Activated naive CD4-positive, alpha-beta T cell treated with anti-CD3 and anti-CD28 coated beads, Interleukin-2, amount 50 U/mL, for 72 hours (primary cell): ENCODE data around the gene GRK5. TPM values are rescaled to one million over a fixed set of nuclear protein-coding genes. Genes with fewer than 3 reads are reported as not detected.

Source experiments
- ATAC-seq, 2 donors: fragments of 150-1000 bp; cut with Tn5 transposase; 2 replicates each; pipeline ENCODE4 v1.10.0; 2021; ENCODE audit warnings: mild to moderate bottlenecking in 2 of 2, moderate library complexity in 2 of 2
- DNase-seq, 2 donors: peaks; one replicate each; pipeline ENCODE4 v3.0.0; 2021 to 2022; ENCODE audit warnings: low spot score in 2 of 2
- H3K27ac Mint-ChIP-seq, 2 donors: one replicate each; pipeline ENCODE4 v1.8.0; 2022; ENCODE audit warnings: mild to moderate bottlenecking in 2 of 2, mixed read lengths in 2 of 2
- H3K36me3 Mint-ChIP-seq, 2 donors: one replicate each; pipeline ENCODE4 v1.8.0; 2022; ENCODE audit warnings: mixed read lengths in 2 of 2
- H3K9me3 Mint-ChIP-seq, 2 donors: one replicate each; pipeline ENCODE4 v1.8.0; 2022; ENCODE audit warnings: mixed read lengths in 2 of 2
- total RNA-seq, 2 donors: library from RNA; stranded (reverse); gene quantifications; one replicate each; pipeline ENCODE4 v1.2.3, GENCODE V29; 2022

GRK5 gene
- total RNA-seq, 2 donors from 2014 or later: 21.2 to 34.5 TPM

GRCh38 chr10:119318411-119319160 is 111.2 kb downstream of the GRK5 start:
- Mint-ChIP-seq H3K9me3 (no peaks in the 10 kb centered on the region), H3K36me3 (no peaks in the 10 kb centered on the region), H3K27ac (no peak overlapping the region)
- ATAC-seq: no peak
- no peak for DNase-seq

- H3K9me3 Mint-ChIP-seq: no peaks in the 10 kb centered on the region
- ATAC-seq (no peak), DNase-seq (no peak)
- no peak overlapping the region for H3K27ac Mint-ChIP-seq
- no peaks in the 10 kb centered on the region for H3K36me3 Mint-ChIP-seq
Observed at GRCh38 chr10:119319161-119319919, 112.0 kb downstream of the GRK5 start.

DNA sequence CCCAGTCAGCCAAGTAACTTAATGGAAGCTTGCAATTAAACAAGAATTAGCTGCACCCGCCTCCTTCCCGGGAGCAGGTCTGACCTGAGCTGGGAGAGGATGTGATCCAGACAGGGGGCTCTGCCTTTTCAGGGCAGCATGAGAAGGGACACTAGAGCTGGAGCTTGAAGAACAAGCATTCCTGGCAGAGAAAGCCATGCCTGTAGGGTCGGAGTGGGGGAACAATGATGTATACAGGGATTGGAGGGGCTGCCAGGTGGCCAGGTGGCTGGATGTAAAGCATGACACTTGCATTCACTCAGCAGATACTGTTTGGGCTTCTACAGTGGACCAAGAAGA is 112.5 kb downstream of the GRK5 start:
- ATAC-seq (no peak), DNase-seq (no peak)
- Mint-ChIP-seq H3K9me3 (no peaks in the 10 kb centered on the region), H3K27ac (no peak overlapping the region), H3K36me3 (no peaks in the 10 kb centered on the region)

DNA sequence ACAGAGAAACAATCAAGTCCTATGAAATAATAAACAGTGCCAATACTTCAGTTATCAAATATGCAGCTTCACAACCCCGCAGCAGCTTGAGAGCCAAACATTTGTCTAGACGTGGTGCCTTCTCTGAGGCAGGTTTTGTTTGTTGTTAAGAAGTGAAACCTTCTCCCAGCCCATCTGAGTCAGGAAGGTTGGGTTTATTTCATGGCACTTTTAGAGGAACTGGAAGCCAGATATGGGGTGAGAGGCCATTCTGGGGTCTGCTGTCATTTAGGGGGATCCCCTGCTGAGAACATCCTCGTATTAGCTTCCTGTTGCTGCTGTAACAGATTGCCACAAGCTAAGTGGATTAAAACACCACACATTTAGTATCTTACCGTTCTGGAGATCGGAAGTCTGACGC is 113.6 kb downstream of the GRK5 start:
- DNase-seq (no peak), ATAC-seq (no peak)
- Mint-ChIP-seq H3K9me3 (no peaks in the 10 kb centered on the region), H3K36me3 (no peaks in the 10 kb centered on the region), H3K27ac (no peak overlapping the region)

- DNase-seq (no peak), ATAC-seq (no peak)
- no peak overlapping the region for H3K27ac Mint-ChIP-seq
- no peaks in the 10 kb centered on the region for H3K9me3 Mint-ChIP-seq
- H3K36me3 Mint-ChIP-seq: no peaks in the 10 kb centered on the region
Observed at GRCh38 chr10:119323085-119324016, 116.0 kb downstream of the GRK5 start.

DNA sequence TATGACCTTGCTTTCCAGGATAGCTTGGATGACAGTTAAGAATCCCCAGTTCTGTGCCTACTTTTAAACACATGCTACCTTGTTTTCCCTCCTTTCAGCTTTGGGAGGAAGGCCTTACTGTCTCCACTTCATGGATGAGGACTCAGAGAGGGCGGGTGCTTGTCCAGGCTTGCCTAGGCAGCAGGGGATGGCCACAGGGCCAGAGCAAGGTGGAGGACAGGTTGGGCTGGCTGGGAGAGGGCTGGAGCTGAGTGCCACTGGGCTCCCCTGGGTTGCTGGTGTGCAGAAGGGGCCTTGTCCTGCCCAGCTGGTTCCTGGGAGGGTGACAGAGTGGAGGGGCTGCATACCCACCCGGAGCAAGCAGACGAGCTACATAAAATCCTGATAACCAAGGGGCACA is 117.8 kb downstream of the GRK5 start:
- DNase-seq (no peak), ATAC-seq (no peak)
- no peaks in the 10 kb centered on the region for H3K36me3 Mint-ChIP-seq
- no peak overlapping the region for H3K27ac Mint-ChIP-seq
- H3K9me3 Mint-ChIP-seq: no peaks in the 10 kb centered on the region

DNA sequence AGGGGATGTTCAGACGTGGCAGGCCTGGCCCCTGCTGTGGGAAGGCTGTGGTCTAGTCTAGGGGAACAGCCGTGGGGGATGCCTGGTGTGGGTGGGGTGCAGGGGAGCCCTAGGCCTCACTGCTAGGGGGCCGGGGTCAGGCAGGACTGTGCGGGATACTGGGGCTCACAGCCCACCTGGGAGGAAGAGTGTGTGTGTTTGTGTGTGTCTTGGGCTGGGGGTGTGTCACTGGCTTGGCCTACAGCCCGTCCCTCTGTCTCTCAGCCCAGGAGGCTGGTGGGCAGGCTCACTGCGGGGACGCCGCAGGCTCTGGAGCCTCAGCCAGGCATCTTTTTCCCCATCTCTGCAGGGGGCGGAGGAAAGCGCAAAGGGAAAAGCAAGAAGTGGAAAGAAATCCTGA is 118.8 kb downstream of the GRK5 start:
- Mint-ChIP-seq H3K9me3 (no peaks in the 10 kb centered on the region), H3K36me3 (no peaks in the 10 kb centered on the region), H3K27ac (peak overlapping the region in 1 of 2 donors; percentile 55)
- DNase-seq: no peak
- peak in 1 of 2 donors; percentile 21 for ATAC-seq

DNA sequence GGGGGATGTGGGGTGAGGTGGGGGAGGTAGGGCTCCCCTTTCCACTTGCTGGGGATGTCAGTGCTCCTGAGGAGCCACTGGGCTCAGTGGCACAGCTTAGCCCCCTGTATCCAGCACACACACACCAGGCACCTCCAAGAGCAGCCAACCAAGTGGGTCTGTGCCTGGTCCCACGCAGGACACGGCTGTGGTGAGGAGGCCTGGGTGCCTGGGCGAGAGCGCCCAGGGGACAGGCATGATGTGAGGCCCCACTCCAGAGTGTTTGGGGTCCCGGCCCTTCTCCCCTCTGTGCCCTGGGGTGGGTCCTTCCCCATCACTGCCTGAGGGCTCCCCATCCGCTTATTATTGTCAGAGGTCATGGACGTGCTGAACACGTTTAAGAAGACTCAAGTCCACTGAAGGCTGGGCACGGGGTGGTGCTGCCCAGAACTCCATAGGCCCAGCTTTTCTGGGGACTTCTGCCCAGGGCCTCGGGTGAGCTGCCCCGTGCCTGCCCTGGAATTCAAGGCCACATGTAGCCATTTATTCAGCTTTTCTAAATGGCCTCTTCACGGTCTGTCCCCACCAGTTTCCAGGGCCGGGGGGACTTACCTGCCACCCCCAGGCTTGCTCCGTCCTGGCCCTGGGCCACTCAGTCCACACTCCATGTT is 119.8 kb downstream of the GRK5 start:
- no peak for DNase-seq
- H3K36me3 Mint-ChIP-seq: no peaks in the 10 kb centered on the region
- H3K27ac Mint-ChIP-seq: peak overlapping the region in 1 of 2 donors; percentile 44
- ATAC-seq: no peak
- H3K9me3 Mint-ChIP-seq: no peaks in the 10 kb centered on the region

GRCh38 chr10:119328223-119328622 is 120.9 kb downstream of the GRK5 start:
- Mint-ChIP-seq H3K27ac (no peak overlapping the region), H3K9me3 (no peaks in the 10 kb centered on the region), H3K36me3 (no peaks in the 10 kb centered on the region)
- DNase-seq: no peak
- ATAC-seq: no peak

DNA sequence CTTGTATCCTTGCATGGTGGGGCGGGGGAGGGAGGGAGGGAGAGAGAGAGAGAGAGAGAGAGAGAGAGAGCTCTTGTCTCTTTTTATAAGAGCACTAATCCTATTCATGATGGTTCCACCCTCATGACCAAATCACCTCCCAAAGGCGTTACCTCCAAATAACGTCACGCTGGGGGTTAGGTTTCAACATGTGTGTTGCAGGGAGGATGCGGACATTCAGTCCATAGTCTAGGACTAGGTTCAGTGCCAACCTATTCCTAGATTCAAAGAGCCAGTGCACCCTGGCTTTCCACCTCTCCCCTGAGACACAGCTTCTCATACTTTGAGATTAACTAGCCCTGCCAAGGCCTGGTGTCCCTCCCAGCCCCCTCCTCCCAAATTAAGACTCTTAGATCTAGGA is 123.0 kb downstream of the GRK5 start:
- peaks cover 0 to 10% of the 10 kb centered on the region in 2 donors for H3K36me3 Mint-ChIP-seq
- no peak overlapping the region for H3K27ac Mint-ChIP-seq
- H3K9me3 Mint-ChIP-seq: no peaks in the 10 kb centered on the region
- ATAC-seq (no peak), DNase-seq (no peak)

DNA sequence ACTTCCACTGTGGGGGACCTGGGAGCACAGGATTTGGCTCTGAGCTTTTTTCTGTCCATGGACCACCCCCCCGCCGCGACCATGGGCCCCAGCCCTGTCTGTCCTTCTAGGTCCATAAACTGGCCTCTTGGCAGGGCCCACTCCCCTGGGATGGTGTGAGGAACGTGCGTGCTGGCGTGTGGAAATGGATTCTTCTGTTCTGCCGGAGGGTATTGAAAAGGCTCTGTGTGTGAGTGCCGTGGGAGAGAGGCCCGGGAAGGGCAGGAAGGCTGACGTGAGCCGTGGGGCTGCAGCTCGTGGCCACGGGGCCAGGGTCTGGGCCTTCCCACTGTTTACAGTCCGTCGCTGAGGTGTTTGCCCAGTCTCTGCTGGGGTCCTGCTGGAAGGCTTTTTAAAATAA is 123.7 kb downstream of the GRK5 start:
- no peak for ATAC-seq
- Mint-ChIP-seq H3K27ac (peak overlapping the region in 1 of 2 donors; percentile 39), H3K9me3 (no peaks in the 10 kb centered on the region), H3K36me3 (peaks cover 0 to 10% of the 10 kb centered on the region in 2 donors)
- DNase-seq: no peak

DNA sequence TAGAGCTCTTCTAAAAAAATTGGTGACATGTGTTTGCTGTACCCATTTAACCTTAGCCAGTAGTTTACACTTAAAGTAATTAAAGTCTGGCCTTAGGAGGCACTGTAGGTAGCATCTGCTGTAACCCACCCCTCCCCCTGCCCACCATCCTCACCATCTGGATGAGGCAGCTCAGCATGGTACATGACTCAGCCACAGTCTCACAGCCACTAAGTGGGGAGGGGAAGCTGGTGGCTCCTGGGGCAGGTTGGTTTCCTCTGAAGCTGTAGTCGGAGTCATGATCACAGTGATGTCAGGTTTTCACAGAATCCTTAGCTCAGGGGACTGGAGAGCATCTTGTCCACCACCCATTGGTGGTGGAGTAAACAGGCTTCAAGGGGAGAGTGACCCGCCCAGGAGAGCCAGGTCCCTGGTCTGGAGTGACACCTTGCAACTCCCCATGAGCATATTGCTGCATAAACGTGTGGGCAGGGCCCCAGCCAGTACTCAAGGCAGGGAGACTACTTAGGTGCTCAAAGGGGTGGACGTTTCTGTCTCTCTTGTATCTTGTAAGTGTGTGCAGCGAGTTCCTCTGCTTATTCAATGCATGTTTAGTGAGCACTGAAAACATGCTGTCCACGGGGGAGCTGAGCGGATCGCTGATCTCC is 125.9 kb downstream of the GRK5 start:
- Mint-ChIP-seq H3K9me3 (no peaks in the 10 kb centered on the region), H3K36me3 (peaks cover 0 to 10% of the 10 kb centered on the region in 2 donors), H3K27ac (peak overlapping the region; percentile 31 to 61)
- ATAC-seq (peak; percentile 93 to 99), DNase-seq (peak in 1 of 2 donors; percentile 18)

DNA sequence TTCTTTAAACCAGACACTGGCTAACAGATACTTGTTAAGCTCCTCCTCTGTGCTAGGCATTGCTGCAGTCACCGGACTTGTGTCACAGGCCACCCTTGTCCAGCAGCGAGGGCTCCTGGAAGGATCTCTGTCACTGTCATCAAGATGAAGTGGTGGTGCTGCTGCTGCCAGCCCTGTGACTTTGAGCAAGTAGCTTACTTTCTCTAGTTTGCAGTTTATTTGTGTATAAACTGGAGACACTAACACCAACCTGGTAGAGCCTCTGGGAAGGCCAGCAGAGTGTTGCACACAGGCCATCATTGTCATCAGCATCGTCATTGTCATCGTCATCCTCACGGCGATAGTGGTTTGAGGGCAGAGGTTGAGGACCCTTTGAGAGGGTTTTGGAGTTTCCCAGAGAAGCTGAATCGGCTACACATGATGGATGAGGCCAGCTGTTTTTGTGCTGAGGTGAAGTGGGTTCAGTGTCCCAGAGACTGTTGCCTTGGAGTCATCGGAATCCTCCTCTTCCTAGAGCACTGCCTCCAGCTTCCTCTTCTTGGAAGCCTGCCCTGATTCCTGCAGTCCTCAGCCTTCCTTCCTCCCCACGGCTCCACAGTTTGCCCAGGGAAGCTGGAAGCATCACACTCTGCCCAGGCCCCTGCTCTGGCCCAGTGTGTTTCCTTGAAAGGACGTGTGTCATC is 128.4 kb downstream of the GRK5 start:
- DNase-seq (no peak), ATAC-seq (no peak)
- no peak overlapping the region for H3K27ac Mint-ChIP-seq
- no peaks in the 10 kb centered on the region for H3K9me3 Mint-ChIP-seq
- peaks cover 0 to 10% of the 10 kb centered on the region in 2 donors for H3K36me3 Mint-ChIP-seq

DNA sequence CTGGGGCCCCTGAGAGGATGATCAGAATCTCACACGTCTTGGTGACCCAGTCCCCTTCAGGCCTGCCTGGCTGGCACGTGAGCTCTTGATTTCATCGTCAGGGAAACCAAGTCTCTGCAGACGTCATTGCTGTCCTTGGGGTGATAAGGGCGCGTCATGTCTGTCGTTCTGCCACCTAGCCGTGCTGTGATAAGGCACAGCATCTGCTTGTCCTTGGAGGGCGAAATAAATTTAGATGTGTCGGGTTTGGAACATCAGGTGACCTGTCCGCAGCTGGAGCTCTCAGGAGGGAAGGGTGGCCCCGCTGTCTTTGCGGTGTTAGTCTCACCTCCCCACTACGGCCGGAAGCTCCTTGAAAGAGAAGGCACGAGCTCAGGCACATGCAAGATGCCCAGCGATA is 129.2 kb downstream of the GRK5 start:
- no peak for ATAC-seq
- H3K9me3 Mint-ChIP-seq: no peaks in the 10 kb centered on the region
- no peak for DNase-seq
- H3K27ac Mint-ChIP-seq: no peak overlapping the region
- H3K36me3 Mint-ChIP-seq: peaks cover 6 to 16% of the 10 kb centered on the region in 2 donors

- DNase-seq (no peak), ATAC-seq (no peak)
- H3K27ac Mint-ChIP-seq: no peak overlapping the region
- H3K36me3 Mint-ChIP-seq: peaks cover 6 to 17% of the 10 kb centered on the region in 2 donors
- H3K9me3 Mint-ChIP-seq: no peaks in the 10 kb centered on the region
Observed at GRCh38 chr10:119337223-119337622, 129.9 kb downstream of the GRK5 start.
